T-cell (primary cell): ENCODE results near the gene RIMKLA. TPM values are rescaled to one million over a fixed set of nuclear protein-coding genes. Genes with fewer than 3 reads are reported as not detected.

Experiments used
- ATAC-seq, 4 experiments: fragments of 200-7000 bp in 3 of 4; fragments of 150-1000 bp in 1 of 4; cut with Tn5 transposase; replicated peaks in 1 of 4; 1 replicate in 3 of 4; 2 replicates in 1 of 4; pipeline ENCODE4 v1.10.0; 2021; ENCODE audit warnings: moderate library complexity in 3 of 4, mild to moderate bottlenecking in 2 of 4, moderate number of reproducible peaks in 1 of 4
- CTCF ChIA-PET, 2 donors: fragments of 300-600 bp; sonication (Branson Sonifier 250); formaldehyde crosslinking; loops; one replicate each; lab custom pipeline; 2022; ENCODE audit warnings: antibody characterized with exemption in 2 of 2; lab: Charles Lee
- POLR2A ChIA-PET, 2 donors: fragments of 300-600 bp; sonication (Branson Sonifier 250); formaldehyde crosslinking; loops; one replicate each; lab custom pipeline; 2022; ENCODE audit warnings: antibody characterized with exemption in 2 of 2; lab: Charles Lee
- DNase-seq, 35 experiments: peaks; one replicate each; pipeline versions ENCODE4 v3.0.0 to v3.0.0-alpha.2; 2013 to 2023
- H3K27ac ChIP-seq: one replicate; pipeline ENCODE4 v1.5.1; 2013; ENCODE audit warnings: low read length
- H3K27me3 ChIP-seq, 2 experiments: replicated peaks in 1 of 2; 1 replicate in 1 of 2; 2 replicates in 1 of 2; pipeline versions ENCODE4 v1.6.1 to v1.7.0; 2013; ENCODE audit warnings: low read length in 1 of 2, mixed read lengths in 1 of 2; ENCODE audit not compliant: control insufficient read depth in 2 of 2, insufficient read depth in 2 of 2; ENCODE audit errors: extremely low read depth in 1 of 2
- H3K36me3 ChIP-seq, 2 donors: 1 replicate in 1 of 2; 2 replicates in 1 of 2; pipeline versions ENCODE4 v1.6.1 to v1.7.0; 2013; ENCODE audit warnings: low read length in 1 of 2; ENCODE audit not compliant: control insufficient read depth in 2 of 2, insufficient read depth in 1 of 2; ENCODE audit errors: extremely low read depth in 1 of 2
- H3K4me1 ChIP-seq, 2 experiments: 1 replicate in 1 of 2; 2 replicates in 1 of 2; pipeline versions ENCODE4 v1.6.1 to v1.7.0; 2013; ENCODE audit warnings: low read length in 2 of 2, mixed read lengths in 1 of 2; ENCODE audit not compliant: insufficient read depth in 2 of 2, control insufficient read depth in 1 of 2; ENCODE audit errors: extremely low read depth in 1 of 2
- H3K4me3 ChIP-seq, 2 donors: 1 replicate in 1 of 2; 2 replicates in 1 of 2; pipeline versions ENCODE4 v1.5.1 to v1.7.0; 2013; ENCODE audit warnings: mild to moderate bottlenecking in 2 of 2, low read length in 1 of 2, moderate library complexity in 1 of 2; ENCODE audit not compliant: control insufficient read depth in 1 of 2; ENCODE audit errors: extremely low read depth in 1 of 2
- H3K9me3 ChIP-seq: 2 replicates; pipeline ENCODE4 v1.7.0; 2013
- H3K27ac Mint-ChIP-seq, 2 donors: one replicate each; pipeline ENCODE4 v1.8.0; 2020 to 2021; ENCODE audit warnings: mild to moderate bottlenecking in 2 of 2, mixed read lengths in 2 of 2
- H3K27me3 Mint-ChIP-seq, 2 donors: one replicate each; pipeline ENCODE4 v1.8.0; 2021 to 2022; ENCODE audit warnings: mixed read lengths in 2 of 2
- H3K36me3 Mint-ChIP-seq: one replicate; pipeline ENCODE4 v1.8.0; 2021; ENCODE audit warnings: mixed read lengths
- H3K4me1 Mint-ChIP-seq, 3 donors: one replicate each; pipeline ENCODE4 v1.8.0; 2020 to 2022; ENCODE audit warnings: mixed read lengths in 3 of 3, mild to moderate bottlenecking in 1 of 3
- H3K4me3 Mint-ChIP-seq, 3 donors: one replicate each; pipeline ENCODE4 v1.8.0; 2020 to 2022; ENCODE audit warnings: mild to moderate bottlenecking in 3 of 3, mixed read lengths in 3 of 3, moderate library complexity in 3 of 3
- H3K9me3 Mint-ChIP-seq, 3 donors: one replicate each; pipeline ENCODE4 v1.8.0; 2020 to 2022; ENCODE audit warnings: mixed read lengths in 3 of 3
- WGBS: methylation state at CpG from one replicate; pipeline ENCODE4 v1.1.5; 2013; ENCODE audit warnings: missing lambda C conversion rate; ENCODE audit not compliant: insufficient coverage; 5-methylcytosine and 5-hydroxymethylcytosine counted together
- total RNA-seq, 35 experiments: library from RNA in 6 of 35; stranded (reverse) in 6 of 35; fragments of 120-200 nt in 1 of 35; gene quantifications; one replicate each; pipeline versions ENCODE4 v1.2.1 to v1.2.4 and lab custom pipeline; 2013 to 2026

The RIMKLA gene
- total RNA-seq (under 1 TPM in 4 of 5 donors, not detected in 1; 0.06 to 0.35 (median 0.15) TPM), total RNA-seq (lab: John Stamatoyannopoulos, UW) (0 to 3.1 (median 0.35) reads per million in 29 experiments)
- 0.07 TPM for total RNA-seq (2013)

- Histone ChIP-seq H3K4me3 (peak within 1 kb of the TSS; percentile 23 to 60), H3K27ac (no peak within 1 kb of the TSS), H3K4me1 (peaks cover 2 to 7% of the 10 kb centered on the region in 2 experiments), H3K36me3 (no peaks in the 10 kb centered on the region), H3K27me3 (peaks cover 9 to 19% of the 10 kb centered on the region in 2 experiments), H3K9me3 (no peaks in the 10 kb centered on the region)
- ATAC-seq (peak; percentile 76 to 92 (median 84)), DNase-seq (peak in 24 of 35 experiments; percentile 1 to 49 (median 11))
- no peaks in the 10 kb centered on the region for H3K9me3 Mint-ChIP-seq
- no peak within 1 kb of the TSS for H3K27ac Mint-ChIP-seq
- CTCF ChIA-PET: no interaction called here
- WGBS: under 1% methylated on average over 101 of the region's 101 CpGs
- H3K36me3 Mint-ChIP-seq: no peaks in the 10 kb centered on the region
- POLR2A ChIA-PET: no interaction called here
- peak within 1 kb of the TSS; percentile 74 to 78 (median 77) for H3K4me3 Mint-ChIP-seq
- H3K27me3 Mint-ChIP-seq: peaks cover 42 to 49% of the 10 kb centered on the region in 2 donors
- peaks cover 0 to 13% (median 9%) of the 10 kb centered on the region in 3 donors for H3K4me1 Mint-ChIP-seq
Observed at GRCh38 chr1:42380586-42381279, at the start of gene RIMKLA. RIMKLA (plus strand) TSS chr1:42380792; CDS start chr1:42380935, 143 bp downstream.

GRCh38 chr1:42332877-42333276 lies 47.7 kb upstream of the RIMKLA start:
- POLR2A ChIA-PET: no interaction called here
- CTCF ChIA-PET: no interaction called here
- Mint-ChIP-seq H3K9me3 (no peaks in the 10 kb centered on the region), H3K27ac (no peak overlapping the region), H3K27me3 (no peaks in the 10 kb centered on the region), H3K4me3 (peak overlapping the region; percentile 90 to 94 (median 93)), H3K36me3 (peaks cover 3% of the 10 kb centered on the region), H3K4me1 (peaks cover 74 to 79% (median 78%) of the 10 kb centered on the region in 3 donors)
- H3K27me3 ChIP-seq: no peaks in the 10 kb centered on the region
- no peaks in the 10 kb centered on the region for H3K36me3 ChIP-seq
- H3K9me3 ChIP-seq: no peaks in the 10 kb centered on the region
- no peak overlapping the region for H3K27ac ChIP-seq
- DNase-seq: no peak
- no peak overlapping the region for H3K4me3 ChIP-seq
- no peak for ATAC-seq
- H3K4me1 ChIP-seq: peaks cover 8 to 32% of the 10 kb centered on the region in 2 experiments
- WGBS: 100% methylated on average over 1 of the region's 6 CpGs

GRCh38 chr1:42333662-42334239 lies 46.8 kb upstream of the RIMKLA start:
- no peaks in the 10 kb centered on the region for H3K9me3 ChIP-seq
- Mint-ChIP-seq H3K9me3 (no peaks in the 10 kb centered on the region), H3K4me3 (peak overlapping the region; percentile 90 to 94 (median 93)), H3K4me1 (peaks cover 66 to 73% (median 70%) of the 10 kb centered on the region in 3 donors), H3K27me3 (no peaks in the 10 kb centered on the region), H3K36me3 (peaks cover 3% of the 10 kb centered on the region), H3K27ac (peak overlapping the region; percentile 81 to 84)
- H3K36me3 ChIP-seq: no peaks in the 10 kb centered on the region
- DNase-seq (no peak), ATAC-seq (no peak)
- 0% methylated on average over 1 of the region's 6 CpGs for WGBS
- ChIA-PET CTCF (interaction anchor here (0.6 to 1.2 kb wide), 4 partner anchors 18 to 433 kb away, joined by 3 read pairs; partner anchors contain the start of genes C1orf50 (in 1 of the 2) and CCDC30 (in 1 of the 2)), POLR2A (interaction anchor here in 1 of 2 donors (0.6 kb wide), 1 partner anchor 48 kb away, joined by 3 read pairs; no protein-coding TSS in a partner anchor)
- no peaks in the 10 kb centered on the region for H3K27me3 ChIP-seq
- peak overlapping the region; percentile 90 to 95 for H3K4me3 ChIP-seq
- H3K27ac ChIP-seq: no peak overlapping the region
- H3K4me1 ChIP-seq: peaks cover 8 to 30% of the 10 kb centered on the region in 2 experiments

GRCh38 chr1:42334240-42335049 lies 46.1 kb upstream of the RIMKLA start:
- ATAC-seq (peak; percentile 58 to 66 (median 62)), DNase-seq (peak in 20 of 35 experiments; percentile 1 to 41 (median 7))
- Mint-ChIP-seq H3K4me1 (peaks cover 59 to 73% (median 63%) of the 10 kb centered on the region in 3 donors), H3K9me3 (no peaks in the 10 kb centered on the region), H3K4me3 (peak overlapping the region; percentile 90 to 94 (median 93)), H3K27ac (peak overlapping the region; percentile 81 to 84), H3K27me3 (no peaks in the 10 kb centered on the region), H3K36me3 (peaks cover 3% of the 10 kb centered on the region)
- Histone ChIP-seq H3K36me3 (no peaks in the 10 kb centered on the region), H3K4me3 (peak overlapping the region; percentile 90 to 95), H3K27me3 (no peaks in the 10 kb centered on the region), H3K27ac (peak overlapping the region; percentile 50), H3K9me3 (no peaks in the 10 kb centered on the region), H3K4me1 (peaks cover 8 to 30% of the 10 kb centered on the region in 2 experiments)
- ChIA-PET POLR2A (interaction anchor here in 1 of 2 donors (0.6 kb wide), 1 partner anchor 48 kb away, joined by 3 read pairs; no protein-coding TSS in a partner anchor), CTCF (interaction anchor here (0.6 to 1.2 kb wide), 4 partner anchors 18 to 433 kb away, joined by 3 read pairs; partner anchors contain the start of genes C1orf50 (in 1 of the 2) and CCDC30 (in 1 of the 2))
- WGBS: under 1% methylated on average over 51 of the region's 58 CpGs

GRCh38 chr1:42335050-42335808 lies 45.4 kb upstream of the RIMKLA start, which contains the start of gene FOXJ3:
FOXJ3 (minus strand) TSS chr1:42335235; CDS start chr1:42311093, 24,142 bp downstream.
- peak within 1 kb of the TSS; percentile 90 to 95 for H3K4me3 ChIP-seq
- H3K36me3 ChIP-seq: no peaks in the 10 kb centered on the region
- ChIA-PET POLR2A (no interaction called here), CTCF (interaction anchor here in 1 of 2 donors (0.6 kb wide), 1 partner anchor 71 kb away, joined by 5 read pairs; no protein-coding TSS in a partner anchor)
- H3K9me3 ChIP-seq: no peaks in the 10 kb centered on the region
- H3K27ac Mint-ChIP-seq: peak within 1 kb of the TSS; percentile 84 to 90
- H3K4me1 Mint-ChIP-seq: peaks cover 52 to 70% (median 57%) of the 10 kb centered on the region in 3 donors
- H3K27me3 Mint-ChIP-seq: no peaks in the 10 kb centered on the region
- no peaks in the 10 kb centered on the region for H3K27me3 ChIP-seq
- under 1% methylated on average over 78 of the region's 79 CpGs for WGBS
- peak within 1 kb of the TSS; percentile 83 for H3K27ac ChIP-seq
- peak within 1 kb of the TSS; percentile 91 to 94 (median 93) for H3K4me3 Mint-ChIP-seq
- no peaks in the 10 kb centered on the region for H3K9me3 Mint-ChIP-seq
- DNase-seq (peak; percentile 84 to 99 (median 91)), ATAC-seq (peak; percentile 93 to 95 (median 94))
- H3K4me1 ChIP-seq: peaks cover 8 to 28% of the 10 kb centered on the region in 2 experiments
- peaks cover 3% of the 10 kb centered on the region for H3K36me3 Mint-ChIP-seq
